Fibroblast of gingiva (primary cell): ENCODE measurements around the gene ZDHHC6.
"Not testable (repeated sequence)": the region's sequence is repeated elsewhere in the genome, so short reads cannot be mapped to it uniquely, and the experiment has no call there.

Experiments
- DNase-seq: peaks from one replicate; pipeline ENCODE4 v3.0.0-alpha.2; 2011; ENCODE audit warnings: low read depth

Gene ZDHHC6

DNA sequence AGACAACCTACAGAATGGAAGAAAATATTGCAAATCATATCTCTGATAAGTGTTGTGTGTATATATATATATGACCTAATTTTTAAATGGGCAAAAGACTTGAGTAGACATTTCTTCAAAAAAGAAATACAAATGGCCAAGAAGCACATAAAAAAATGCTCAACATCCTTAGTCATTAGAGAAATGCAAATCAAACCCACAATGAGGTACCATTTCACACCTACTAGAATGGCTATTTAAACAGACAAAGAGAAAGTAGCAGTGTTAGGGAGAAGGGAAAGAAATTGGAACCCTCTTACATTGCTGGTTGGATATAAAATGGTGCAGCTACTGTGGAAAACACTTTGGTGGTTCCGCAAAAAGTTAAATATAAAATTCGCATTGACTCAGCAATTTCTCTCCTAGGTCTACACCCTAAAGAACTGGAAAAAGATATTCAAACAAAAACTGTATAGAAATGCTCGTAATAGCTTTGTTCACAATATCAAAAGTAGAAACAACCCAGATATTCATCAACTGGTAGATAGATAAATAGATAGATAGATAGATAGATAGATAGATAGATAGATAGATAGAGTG, 56.5 kb downstream of the ZDHHC6 start:
- no peak for DNase-seq

GRCh38 chr10:112389271-112389822, 57.4 kb downstream of the ZDHHC6 start:
- DNase-seq: no peak

DNA sequence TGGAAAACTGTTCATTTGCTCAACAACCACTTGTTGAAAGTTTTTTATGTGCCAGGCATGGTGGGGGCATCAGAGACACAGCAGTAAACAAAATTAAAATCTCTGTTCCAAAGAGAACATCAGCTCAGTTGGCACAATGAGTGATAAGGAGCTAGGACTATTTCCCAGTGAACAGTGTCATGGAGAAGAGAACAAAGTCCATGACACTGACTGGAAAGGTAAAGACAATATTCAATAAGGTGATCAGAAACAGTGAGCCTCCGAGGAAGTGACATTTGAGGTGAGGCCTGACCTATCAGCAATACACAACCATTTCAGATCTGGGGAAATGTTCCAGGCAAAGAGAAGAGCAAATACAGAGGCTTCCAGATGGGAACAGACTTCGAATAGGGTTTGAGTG, 58.2 kb downstream of the ZDHHC6 start:
- DNase-seq: no peak

- DNase-seq: not testable (repeated sequence)
Observed at GRCh38 chr10:112388056-112388455, 58.7 kb downstream of the ZDHHC6 start.

DNA sequence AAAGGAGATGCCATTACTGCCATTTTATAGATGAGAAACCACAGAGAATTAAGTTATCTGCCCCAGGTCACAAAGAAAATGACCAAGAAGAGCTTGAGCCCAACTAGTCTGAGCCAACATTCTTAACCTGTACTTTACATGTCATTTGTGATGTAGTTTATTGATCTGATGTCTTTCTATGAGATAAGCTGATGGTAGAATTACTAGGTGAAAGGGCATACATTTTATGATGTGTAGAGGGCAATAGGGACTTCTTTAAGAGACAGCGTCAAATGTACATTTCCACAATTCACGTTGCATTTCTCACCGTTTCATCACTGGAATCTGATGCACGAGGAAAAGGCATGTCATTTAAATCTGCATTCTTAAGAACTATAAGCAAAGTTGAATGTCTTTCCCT, 61.5 kb downstream of the ZDHHC6 start:
- DNase-seq: no peak

DNA sequence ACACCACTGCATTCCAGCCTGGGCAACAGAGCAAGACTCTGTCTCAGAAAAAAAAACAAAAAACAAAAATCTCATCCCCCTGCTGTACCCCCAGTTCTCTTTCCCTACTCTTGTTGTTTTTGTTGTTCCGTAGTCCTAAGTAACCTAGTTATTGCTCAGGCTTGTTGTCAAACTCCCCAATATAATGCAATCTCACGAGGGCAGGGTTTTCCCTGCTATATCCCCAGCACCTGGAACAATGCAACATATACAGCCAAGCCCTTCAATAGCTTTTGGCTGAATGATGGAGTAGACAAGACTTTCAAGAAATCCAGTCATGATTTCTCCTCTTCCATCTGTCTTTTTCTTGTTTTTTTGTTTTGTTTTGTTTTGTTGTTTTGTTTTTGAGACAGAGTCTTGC, 62.6 kb downstream of the ZDHHC6 start:
- DNase-seq: no peak

- DNase-seq: no peak
Observed at GRCh38 chr10:112383325-112383724, 63.4 kb downstream of the ZDHHC6 start.

GRCh38 chr10:112382515-112383235, 64.0 kb downstream of the ZDHHC6 start:
- no peak for DNase-seq
